GM18511 (cell line): ENCODE results near the gene LSG1.
"Not testable (repeated sequence)": the region's sequence is repeated elsewhere in the genome, so short reads cannot be mapped to it uniquely, and the experiment has no call there.

Source experiments
- ATAC-seq: cut with Tn5 transposase; IDR thresholded peaks from one replicate; pipeline ENCODE4 v1.9.1; 2021; ENCODE audit warnings: mild to moderate bottlenecking, moderate library complexity; ENCODE audit not compliant: unreplicated experiment

The LSG1 gene

GRCh38 chr3:194658477-194659242 lies 13.3 kb downstream of the LSG1 start:
- ATAC-seq, result no peak

GRCh38 chr3:194657439-194657838 lies 14.6 kb downstream of the LSG1 start:
- no peak for ATAC-seq

GRCh38 chr3:194654443-194654842 lies 17.5 kb downstream of the LSG1 start:
- peak; percentile 81 for ATAC-seq

- no peak for ATAC-seq
These were observed 24.2 kb downstream of the LSG1 start for GRCh38 chr3:194647747-194648146.

- no peak for ATAC-seq
These were observed 29.2 kb downstream of the LSG1 start for GRCh38 chr3:194642769-194643168.

GRCh38 chr3:194640829-194641228 lies 31.2 kb downstream of the LSG1 start:
- no peak for ATAC-seq

GRCh38 chr3:194638991-194639605 lies 32.9 kb downstream of the LSG1 start:
- no peak for ATAC-seq

GRCh38 chr3:194637541-194638400 lies 34.2 kb downstream of the LSG1 start:
- no peak for ATAC-seq

- ATAC-seq, result no peak
These were observed 34.9 kb downstream of the LSG1 start for GRCh38 chr3:194637066-194637465.

GRCh38 chr3:194633349-194634004 lies 38.5 kb downstream of the LSG1 start, which contains the start of gene TMEM44:
Gene TMEM44, minus strand, starts transcription at chr3:194633419. Its CDS starts 204 bp downstream, at chr3:194633215.
- ATAC-seq, result peak; percentile 84

GRCh38 chr3:194632809-194633348 lies 39.1 kb downstream of the LSG1 start:
- ATAC-seq, result peak; percentile 70

- no peak for ATAC-seq
These were observed 39.7 kb downstream of the LSG1 start for GRCh38 chr3:194632226-194632808.

GRCh38 chr3:194631696-194632095 lies 40.3 kb downstream of the LSG1 start:
- no peak for ATAC-seq

- ATAC-seq, result not testable (repeated sequence)
These were observed 41.3 kb downstream of the LSG1 start for GRCh38 chr3:194630681-194631080.

GRCh38 chr3:194624956-194625355 lies 47.0 kb downstream of the LSG1 start:
- no peak for ATAC-seq

- no peak for ATAC-seq
These were observed 48.3 kb downstream of the LSG1 start for GRCh38 chr3:194623449-194624290.

- no peak for ATAC-seq
These were observed 49.2 kb downstream of the LSG1 start for GRCh38 chr3:194622621-194623340.

GRCh38 chr3:194621947-194622346 lies 50.0 kb downstream of the LSG1 start:
- no peak for ATAC-seq

GRCh38 chr3:194620196-194620595 lies 51.8 kb downstream of the LSG1 start:
- ATAC-seq, result no peak
